Subcutaneous adipose tissue (tissue), 4 donors: ENCODE measurements around the gene FBXL17. TPM values are rescaled to one million over a fixed set of nuclear protein-coding genes. Genes with fewer than 3 reads are reported as not detected.

Experiments
- CTCF ChIP-seq: fragments of 450-650 bp; IDR thresholded peaks from one replicate; pipeline ENCODE4 v1.5.1; 2016; ENCODE audit warnings: low read depth, mild to moderate bottlenecking, control low read depth, antibody characterized with exemption, moderate library complexity
- total RNA-seq, 4 donors: library from RNA; depleted of rRNA; stranded (reverse); fragments of >200 nt; gene quantifications; one replicate each; pipeline ENCODE4 v1.1.0, GENCODE V29; 2016

Gene FBXL17
- total RNA-seq, 4 donors from 2014 or later, result 19.4 to 22.2 (median 21.3) TPM

DNA sequence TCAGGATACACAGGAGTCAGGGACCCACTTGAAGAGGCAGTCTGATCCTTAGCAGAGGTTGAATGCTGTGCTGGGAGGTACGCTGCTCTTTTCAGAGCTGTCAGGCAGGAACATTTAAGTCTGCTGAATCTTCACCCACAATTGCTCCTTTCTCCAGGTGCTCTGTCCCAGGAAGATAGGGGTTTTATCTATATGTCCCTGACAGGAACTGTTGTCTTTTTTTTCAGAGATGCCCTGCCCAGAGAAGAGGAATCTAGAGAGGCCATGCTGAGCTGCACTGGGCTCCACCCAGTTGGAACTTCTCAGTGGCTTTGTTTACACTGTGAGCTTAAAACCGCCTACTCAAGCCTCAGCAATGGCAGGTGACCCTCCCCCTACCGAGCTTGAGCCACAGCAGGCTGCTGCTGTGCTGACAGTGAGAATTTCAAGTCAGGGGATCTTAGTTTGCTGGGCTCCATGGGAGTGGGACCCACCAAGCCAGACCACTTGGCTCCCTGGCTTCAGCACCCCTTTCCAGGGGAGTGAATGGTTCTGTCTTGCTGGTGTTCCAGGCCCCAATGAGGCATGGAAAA, 169.0 kb downstream of the FBXL17 start:
- no peak for TF ChIP-seq CTCF

- no peak for TF ChIP-seq CTCF
Measured at GRCh38 chr5:108206707-108207106, 175.2 kb downstream of the FBXL17 start.

GRCh38 chr5:108201721-108202120, 180.2 kb downstream of the FBXL17 start:
- TF ChIP-seq CTCF, result no peak

- TF ChIP-seq CTCF, result no peak
Measured at GRCh38 chr5:108196276-108196675, 185.6 kb downstream of the FBXL17 start.

GRCh38 chr5:108193021-108193795, 188.7 kb downstream of the FBXL17 start:
- no peak for TF ChIP-seq CTCF

DNA sequence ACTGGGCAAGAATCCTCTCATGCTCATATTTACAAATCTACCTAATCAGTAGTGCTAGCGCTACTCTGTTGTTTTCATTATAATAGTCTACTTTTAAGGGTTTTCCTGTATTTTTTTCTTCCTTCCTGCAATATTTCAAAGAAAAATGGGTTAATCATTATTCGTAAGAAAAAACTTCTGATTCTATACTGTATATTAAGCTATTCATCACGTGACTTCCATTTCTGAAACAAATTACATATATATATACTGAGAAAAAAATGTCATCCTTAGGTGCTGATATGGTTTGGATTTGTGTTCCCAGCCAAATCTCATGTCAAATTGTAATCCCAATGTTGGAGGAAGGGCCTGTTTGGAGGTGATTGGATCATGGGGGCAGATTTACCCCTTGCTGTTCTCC, 197.0 kb downstream of the FBXL17 start:
- no peak for TF ChIP-seq CTCF

GRCh38 chr5:108181975-108182374, 199.9 kb downstream of the FBXL17 start:
- TF ChIP-seq CTCF, result no peak
